HepG2 (cell line): ENCODE results near the gene MT1F. TPM values are rescaled to one million over a fixed set of nuclear protein-coding genes. Genes with fewer than 3 reads are reported as not detected.

ENCODE experiments used
- CAMTA2 ChIP-seq: sonication (generic); formaldehyde crosslinking; IDR thresholded peaks from 2 replicates; pipeline ENCODE4 v1.4.0; 2020; ENCODE audit warnings: mild to moderate bottlenecking, missing genetic modification reagents, borderline replicate concordance
- HDAC1 ChIP-seq: sonication (generic); formaldehyde crosslinking; IDR thresholded peaks from 2 replicates; pipeline ENCODE4 v1.5.1; 2020; ENCODE audit warnings: mild to moderate bottlenecking, missing genetic modification reagents
- NR2F1 ChIP-seq, 2 experiments: fragments of 450-650 bp in 1 of 2; formaldehyde crosslinking in 1 of 2; IDR thresholded peaks; 2 replicates each; pipeline versions ENCODE4 v1.5.0 to v1.6.1; 2016 to 2020; ENCODE audit warnings: mild to moderate bottlenecking in 1 of 2, missing compliant biosample characterization in 1 of 2, missing genetic modification reagents in 1 of 2, moderate library complexity in 1 of 2
- NR2F6 ChIP-seq, 2 experiments: IDR thresholded peaks; 2 replicates each; pipeline ENCODE4 v1.6.1; 2016; ENCODE audit warnings: antibody characterized with exemption in 1 of 2, mild to moderate bottlenecking in 1 of 2
- SMYD3 ChIP-seq: sonication (generic); formaldehyde crosslinking; IDR thresholded peaks from 2 replicates; pipeline ENCODE4 v1.8.1; 2023; ENCODE audit warnings: mild to moderate bottlenecking, missing genetic modification reagents
- U2AF1 ChIP-seq: fragments of 200-400 bp; formaldehyde crosslinking; optimal IDR thresholded peaks from 2 replicates; pipeline ENCODE3; 2017; ENCODE audit warnings: mild to moderate bottlenecking, low read depth, low read length
- ZMYM3 ChIP-seq: sonication (generic); formaldehyde crosslinking; IDR thresholded peaks from 2 replicates; pipeline ENCODE4 v1.5.1; 2020; ENCODE audit warnings: mild to moderate bottlenecking, missing genetic modification reagents
- ZNF124 ChIP-seq: sonication (generic); formaldehyde crosslinking; IDR thresholded peaks from 2 replicates; pipeline ENCODE4 v1.4.0; 2020; ENCODE audit warnings: missing genetic modification reagents
- ZNF484 ChIP-seq: sonication (generic); formaldehyde crosslinking; IDR thresholded peaks from 2 replicates; pipeline ENCODE4 v1.5.1; 2020; ENCODE audit warnings: mild to moderate bottlenecking, low read depth, missing genetic modification reagents, borderline replicate concordance
- ZNF75D ChIP-seq: sonication (generic); formaldehyde crosslinking; IDR thresholded peaks from 2 replicates; pipeline ENCODE4 v1.8.1; 2023; ENCODE audit warnings: missing genetic modification reagents, mild to moderate bottlenecking, borderline replicate concordance
- ZSCAN21 ChIP-seq: sonication (generic); formaldehyde crosslinking; IDR thresholded peaks from 2 replicates; pipeline ENCODE4 v1.8.0; 2022; ENCODE audit warnings: mild to moderate bottlenecking, missing genetic modification reagents, moderate library complexity, borderline replicate concordance
- polyA plus RNA-seq, 8 experiments: library from polyadenylated mRNA; depleted of rRNA in 3 of 8; stranded (reverse) in 7 of 8; unstranded in 1 of 8; fragments of >200 nt; fragmentation: Illumina TruSeq in 4 of 8; extraction: Trizol in 4 of 8; gene quantifications; 2 replicates each; pipeline versions ENCODE4 v1.2.1 to v1.2.3, GENCODE V29; 2011 to 2016; ENCODE audit warnings: low read depth in 4 of 8, missing spikeins in 1 of 8, mixed read lengths in 1 of 8; ENCODE audit not compliant: insufficient read depth in 1 of 8
- total RNA-seq, 5 experiments: library from RNA; depleted of rRNA; stranded (reverse); fragments of >200 nt; fragmentation: Illumina TruSeq; extraction: Trizol; gene quantifications; 2 replicates each; pipeline ENCODE4 v1.2.3, GENCODE V29; 2016; ENCODE audit warnings: low read depth in 1 of 5
- TF ChIP-seq, protein P1 (sequence below): sonication (generic); formaldehyde crosslinking; IDR thresholded peaks from 2 replicates; pipeline ENCODE4 v1.4.0; 2020; ENCODE audit warnings: missing genetic modification reagents, borderline replicate concordance
- TF ChIP-seq, protein P2 (sequence below): sonication (generic); formaldehyde crosslinking; IDR thresholded peaks from 2 replicates; pipeline ENCODE4 v1.4.0; 2020; ENCODE audit warnings: missing genetic modification reagents
- TF ChIP-seq, protein P3 (sequence below): IDR thresholded peaks from 2 replicates; pipeline ENCODE4 v1.6.1; 2016; ENCODE audit warnings: mild to moderate bottlenecking, missing biosample characterization, missing genetic modification reagents
- TF ChIP-seq, protein P4 (sequence below): sonication (generic); formaldehyde crosslinking; IDR thresholded peaks from 2 replicates; pipeline ENCODE4 v1.4.0; 2020; ENCODE audit warnings: missing genetic modification reagents, borderline replicate concordance
- TF ChIP-seq, protein P5 (sequence below): IDR thresholded peaks from 2 replicates; pipeline ENCODE4 v1.6.1; 2018; ENCODE audit warnings: missing genetic modification reagents, mild to moderate bottlenecking, missing compliant biosample characterization
- TF ChIP-seq, protein P6 (sequence below): sonication (generic); formaldehyde crosslinking; IDR thresholded peaks from 2 replicates; pipeline ENCODE4 v1.9.0; 2022; ENCODE audit warnings: low read depth, missing genetic modification reagents

The MT1F gene
- total and polyA plus RNA-seq, 2 of the 13 experiments (the other 11 are each of a cell fraction or from before 2014, with no cell fraction given) = 1.9 to 169 TPM

DNA sequence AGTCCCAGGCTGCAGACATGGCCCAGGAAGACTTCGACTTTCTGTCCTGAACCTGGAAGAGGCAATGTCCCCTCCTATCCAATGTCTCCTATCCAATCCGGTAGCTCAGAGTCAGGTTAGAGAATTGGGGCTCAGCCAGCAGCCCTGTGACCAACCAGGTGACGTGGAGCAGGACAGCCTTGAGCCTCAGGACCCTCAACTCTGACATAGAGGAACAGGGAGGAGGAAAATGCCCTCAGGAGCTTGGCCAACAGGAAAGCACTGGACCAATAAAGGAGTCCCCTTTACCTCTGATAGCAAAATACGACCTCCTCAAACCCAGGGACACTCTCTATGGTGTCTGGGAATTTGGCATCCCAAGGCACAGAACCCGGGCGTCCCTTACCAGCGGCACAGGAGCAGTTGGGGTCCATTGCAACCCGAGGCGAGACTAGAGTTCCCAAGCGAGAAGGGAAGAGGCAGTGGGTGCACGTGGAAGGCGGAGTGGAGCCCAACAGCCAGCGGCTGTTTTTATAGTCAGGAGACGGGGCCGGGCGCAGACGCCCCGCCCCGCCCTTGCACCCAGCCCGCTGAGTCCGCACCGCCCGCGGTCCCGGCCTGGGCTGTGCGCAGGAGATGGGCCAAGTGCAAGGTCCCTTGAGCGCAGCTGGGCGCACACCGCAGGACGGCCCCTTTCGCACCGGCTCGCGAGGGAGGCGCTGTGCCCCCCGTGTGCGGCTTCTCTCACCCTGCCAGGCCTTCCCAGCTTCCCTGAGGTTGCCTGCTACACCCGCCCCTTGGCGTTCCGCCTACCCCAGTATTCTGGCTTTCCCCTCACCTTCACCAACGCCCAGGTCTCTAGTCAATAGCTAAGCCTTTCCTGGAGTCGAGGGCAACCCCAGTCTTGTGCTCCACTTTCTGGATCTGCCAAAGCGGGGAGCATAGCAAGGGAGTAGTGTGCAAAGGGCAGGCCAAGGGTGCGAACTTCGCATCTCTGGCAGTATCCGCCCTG, 10.1 kb downstream of the MT1F start, which contains the start of gene MT1G (continued):
- TF ChIP-seq, protein P1, sequence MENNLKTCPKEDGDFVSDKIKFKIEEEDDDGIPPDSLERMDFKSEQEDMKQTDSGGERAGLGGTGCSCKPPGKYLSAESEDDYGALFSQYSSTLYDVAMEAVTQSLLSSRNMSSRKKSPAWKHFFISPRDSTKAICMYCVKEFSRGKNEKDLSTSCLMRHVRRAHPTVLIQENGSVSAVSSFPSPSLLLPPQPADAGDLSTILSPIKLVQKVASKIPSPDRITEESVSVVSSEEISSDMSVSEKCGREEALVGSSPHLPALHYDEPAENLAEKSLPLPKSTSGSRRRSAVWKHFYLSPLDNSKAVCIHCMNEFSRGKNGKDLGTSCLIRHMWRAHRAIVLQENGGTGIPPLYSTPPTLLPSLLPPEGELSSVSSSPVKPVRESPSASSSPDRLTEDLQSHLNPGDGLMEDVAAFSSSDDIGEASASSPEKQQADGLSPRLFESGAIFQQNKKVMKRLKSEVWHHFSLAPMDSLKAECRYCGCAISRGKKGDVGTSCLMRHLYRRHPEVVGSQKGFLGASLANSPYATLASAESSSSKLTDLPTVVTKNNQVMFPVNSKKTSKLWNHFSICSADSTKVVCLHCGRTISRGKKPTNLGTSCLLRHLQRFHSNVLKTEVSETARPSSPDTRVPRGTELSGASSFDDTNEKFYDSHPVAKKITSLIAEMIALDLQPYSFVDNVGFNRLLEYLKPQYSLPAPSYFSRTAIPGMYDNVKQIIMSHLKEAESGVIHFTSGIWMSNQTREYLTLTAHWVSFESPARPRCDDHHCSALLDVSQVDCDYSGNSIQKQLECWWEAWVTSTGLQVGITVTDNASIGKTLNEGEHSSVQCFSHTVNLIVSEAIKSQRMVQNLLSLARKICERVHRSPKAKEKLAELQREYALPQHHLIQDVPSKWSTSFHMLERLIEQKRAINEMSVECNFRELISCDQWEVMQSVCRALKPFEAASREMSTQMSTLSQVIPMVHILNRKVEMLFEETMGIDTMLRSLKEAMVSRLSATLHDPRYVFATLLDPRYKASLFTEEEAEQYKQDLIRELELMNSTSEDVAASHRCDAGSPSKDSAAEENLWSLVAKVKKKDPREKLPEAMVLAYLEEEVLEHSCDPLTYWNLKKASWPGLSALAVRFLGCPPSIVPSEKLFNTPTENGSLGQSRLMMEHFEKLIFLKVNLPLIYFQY (CRISPR knock-in tag) = no peak
- TF ChIP-seq, protein P2, sequence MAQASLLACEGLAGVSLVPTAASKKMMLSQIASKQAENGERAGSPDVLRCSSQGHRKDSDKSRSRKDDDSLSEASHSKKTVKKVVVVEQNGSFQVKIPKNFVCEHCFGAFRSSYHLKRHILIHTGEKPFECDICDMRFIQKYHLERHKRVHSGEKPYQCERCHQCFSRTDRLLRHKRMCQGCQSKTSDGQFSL = no peak
- TF ChIP-seq HDAC1 = no peak
- no peak for TF ChIP-seq CAMTA2 (CRISPR knock-in tag)
- TF ChIP-seq ZNF75D = no peak
- no peak for TF ChIP-seq ZSCAN21
- no peak for TF ChIP-seq SMYD3
- TF ChIP-seq, protein P3, sequence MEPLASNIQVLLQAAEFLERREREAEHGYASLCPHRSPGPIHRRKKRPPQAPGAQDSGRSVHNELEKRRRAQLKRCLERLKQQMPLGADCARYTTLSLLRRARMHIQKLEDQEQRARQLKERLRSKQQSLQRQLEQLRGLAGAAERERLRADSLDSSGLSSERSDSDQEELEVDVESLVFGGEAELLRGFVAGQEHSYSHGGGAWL (CRISPR knock-in tag) = no peak
- TF ChIP-seq ZMYM3 = 0 out of 2 replicates have a peak, but pooled peaks have one; percentile 16
- no peak for TF ChIP-seq ZNF484 (CRISPR knock-in tag)
- TF ChIP-seq, protein P4, sequence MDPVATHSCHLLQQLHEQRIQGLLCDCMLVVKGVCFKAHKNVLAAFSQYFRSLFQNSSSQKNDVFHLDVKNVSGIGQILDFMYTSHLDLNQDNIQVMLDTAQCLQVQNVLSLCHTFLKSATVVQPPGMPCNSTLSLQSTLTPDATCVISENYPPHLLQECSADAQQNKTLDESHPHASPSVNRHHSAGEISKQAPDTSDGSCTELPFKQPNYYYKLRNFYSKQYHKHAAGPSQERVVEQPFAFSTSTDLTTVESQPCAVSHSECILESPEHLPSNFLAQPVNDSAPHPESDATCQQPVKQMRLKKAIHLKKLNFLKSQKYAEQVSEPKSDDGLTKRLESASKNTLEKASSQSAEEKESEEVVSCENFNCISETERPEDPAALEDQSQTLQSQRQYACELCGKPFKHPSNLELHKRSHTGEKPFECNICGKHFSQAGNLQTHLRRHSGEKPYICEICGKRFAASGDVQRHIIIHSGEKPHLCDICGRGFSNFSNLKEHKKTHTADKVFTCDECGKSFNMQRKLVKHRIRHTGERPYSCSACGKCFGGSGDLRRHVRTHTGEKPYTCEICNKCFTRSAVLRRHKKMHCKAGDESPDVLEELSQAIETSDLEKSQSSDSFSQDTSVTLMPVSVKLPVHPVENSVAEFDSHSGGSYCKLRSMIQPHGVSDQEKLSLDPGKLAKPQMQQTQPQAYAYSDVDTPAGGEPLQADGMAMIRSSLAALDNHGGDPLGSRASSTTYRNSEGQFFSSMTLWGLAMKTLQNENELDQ = no peak
- no peak for TF ChIP-seq NR2F1 (CRISPR knock-in tag; IDR thresholded peaks at IDR 0.05)
- TF ChIP-seq U2AF1 = peak; percentile 72
- TF ChIP-seq, protein P5, sequence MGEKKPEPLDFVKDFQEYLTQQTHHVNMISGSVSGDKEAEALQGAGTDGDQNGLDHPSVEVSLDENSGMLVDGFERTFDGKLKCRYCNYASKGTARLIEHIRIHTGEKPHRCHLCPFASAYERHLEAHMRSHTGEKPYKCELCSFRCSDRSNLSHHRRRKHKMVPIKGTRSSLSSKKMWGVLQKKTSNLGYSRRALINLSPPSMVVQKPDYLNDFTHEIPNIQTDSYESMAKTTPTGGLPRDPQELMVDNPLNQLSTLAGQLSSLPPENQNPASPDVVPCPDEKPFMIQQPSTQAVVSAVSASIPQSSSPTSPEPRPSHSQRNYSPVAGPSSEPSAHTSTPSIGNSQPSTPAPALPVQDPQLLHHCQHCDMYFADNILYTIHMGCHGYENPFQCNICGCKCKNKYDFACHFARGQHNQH (CRISPR knock-in tag) = no peak
- TF ChIP-seq ZNF124 (CRISPR knock-in tag) = 0 out of 2 replicates have a peak, but pooled peaks have one; percentile 16
- no peak for TF ChIP-seq NR2F6 (IDR thresholded peaks at IDR 0.05)
- no peak for TF ChIP-seq NR2F6 (CRISPR knock-in tag; IDR thresholded peaks at IDR 0.05)
- TF ChIP-seq, protein P6, sequence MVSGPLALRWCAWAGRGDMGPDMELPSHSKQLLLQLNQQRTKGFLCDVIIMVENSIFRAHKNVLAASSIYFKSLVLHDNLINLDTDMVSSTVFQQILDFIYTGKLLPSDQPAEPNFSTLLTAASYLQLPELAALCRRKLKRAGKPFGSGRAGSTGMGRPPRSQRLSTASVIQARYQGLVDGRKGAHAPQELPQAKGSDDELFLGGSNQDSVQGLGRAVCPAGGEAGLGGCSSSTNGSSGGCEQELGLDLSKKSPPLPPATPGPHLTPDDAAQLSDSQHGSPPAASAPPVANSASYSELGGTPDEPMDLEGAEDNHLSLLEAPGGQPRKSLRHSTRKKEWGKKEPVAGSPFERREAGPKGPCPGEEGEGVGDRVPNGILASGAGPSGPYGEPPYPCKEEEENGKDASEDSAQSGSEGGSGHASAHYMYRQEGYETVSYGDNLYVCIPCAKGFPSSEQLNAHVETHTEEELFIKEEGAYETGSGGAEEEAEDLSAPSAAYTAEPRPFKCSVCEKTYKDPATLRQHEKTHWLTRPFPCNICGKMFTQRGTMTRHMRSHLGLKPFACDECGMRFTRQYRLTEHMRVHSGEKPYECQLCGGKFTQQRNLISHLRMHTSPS (CRISPR knock-in tag) = 0 out of 2 replicates have a peak, but pooled peaks have one; percentile 23
